Measurements from ENCODE around the gene KDM5B.
"Not testable (repeated sequence)": the region's sequence is repeated elsewhere in the genome, so short reads cannot be mapped to it uniquely, and the experiment has no call there.

The KDM5B gene

GRCh38 chr1:202791077-202791747 lies 17.0 kb downstream of the KDM5B start:
- DNase-seq, result no peak

GRCh38 chr1:202788800-202789199 lies 19.4 kb downstream of the KDM5B start:
- DNase-seq, result no peak

GRCh38 chr1:202786804-202787203 lies 21.4 kb downstream of the KDM5B start:
- DNase-seq, result no peak

- no peak for DNase-seq
Measured at GRCh38 chr1:202781180-202781579, 27.0 kb downstream of the KDM5B start.

GRCh38 chr1:202770135-202770534 lies 38.1 kb downstream of the KDM5B start:
- DNase-seq, result no peak

- DNase-seq, result no peak
Measured at GRCh38 chr1:202765721-202766120, 42.5 kb downstream of the KDM5B start.

- DNase-seq, result no peak
Measured at GRCh38 chr1:202762019-202762418, 46.2 kb downstream of the KDM5B start.

- no peak for DNase-seq
Measured at GRCh38 chr1:202760589-202760988, 47.6 kb downstream of the KDM5B start.

GRCh38 chr1:202756391-202756790 lies 51.8 kb downstream of the KDM5B start:
- DNase-seq, result no peak

- DNase-seq, result no peak
Measured at GRCh38 chr1:202754293-202754692, 53.9 kb downstream of the KDM5B start.

- DNase-seq, result no peak
Measured at GRCh38 chr1:202752774-202753173, 55.4 kb downstream of the KDM5B start.

GRCh38 chr1:202750761-202751160 lies 57.5 kb downstream of the KDM5B start:
- no peak for DNase-seq

- no peak for DNase-seq
Measured at GRCh38 chr1:202750024-202750423, 58.2 kb downstream of the KDM5B start.

GRCh38 chr1:202745323-202745888 lies 62.8 kb downstream of the KDM5B start:
- no peak for DNase-seq

GRCh38 chr1:202744770-202745169 lies 63.5 kb downstream of the KDM5B start:
- DNase-seq, result not testable (repeated sequence)

GRCh38 chr1:202742496-202742895 lies 65.7 kb downstream of the KDM5B start:
- no peak for DNase-seq

- DNase-seq, result no peak
Measured at GRCh38 chr1:202733251-202733650, 75.0 kb downstream of the KDM5B start.

- no peak for DNase-seq
Measured at GRCh38 chr1:202728951-202729350, 79.3 kb downstream of the KDM5B start.

- no peak for DNase-seq
Measured at GRCh38 chr1:202725526-202725925, 82.7 kb downstream of the KDM5B start.

- no peak for DNase-seq
Measured at GRCh38 chr1:202723708-202724107, 84.5 kb downstream of the KDM5B start.

- not testable (repeated sequence) for DNase-seq
Measured at GRCh38 chr1:202723046-202723445, 85.2 kb downstream of the KDM5B start.

GRCh38 chr1:202716654-202717053 lies 91.6 kb downstream of the KDM5B start:
- DNase-seq, result no peak

GRCh38 chr1:202714202-202714601 lies 94.0 kb downstream of the KDM5B start:
- not testable (repeated sequence) for DNase-seq

- DNase-seq, result no peak
Measured at GRCh38 chr1:202713110-202713509, 95.1 kb downstream of the KDM5B start.
